Right ventricle myocardium inferior (tissue), 1 donor: Measurements from ENCODE around the gene TSPAN11. TPM values are rescaled to one million over a fixed set of nuclear protein-coding genes. Genes with fewer than 3 reads are reported as not detected.

Experiments used
- ATAC-seq: fragments of 200-7000 bp; cut with Tn5 transposase; one replicate; pipeline ENCODE4 v1.9.1; 2020; ENCODE audit warnings: mild to moderate bottlenecking, moderate library complexity
- DNase-seq: peaks from one replicate; pipeline ENCODE4 v3.0.0; 2021; ENCODE audit errors: missing footprints
- intact Hi-C: fragments of 100-400 bp; cut with DNase I; formaldehyde crosslinking; loops from one replicate; pipeline ENCODE4 v1.11.0; 2022
- total RNA-seq: library from RNA; stranded (reverse); fragmentation: NEBNext Ultra II Directional; extraction: Animal tissue kit (Norgen Biotek cat#: 25700); gene quantifications from one replicate; pipeline ENCODE4 v1.2.1, GENCODE V29; 2021
- donor health status: DM: no; HTN: yes; CAD: no; lungs with severe emphysema.

The TSPAN11 gene
- total RNA-seq, 1 donor from 2014 or later, result 1.5 TPM

- ATAC-seq (no peak), DNase-seq (no peak)
- intact Hi-C loops, result no loop called here
Measured at GRCh38 chr12:30972035-30972434, 45.5 kb downstream of the TSPAN11 start.

- intact Hi-C loops, result no loop called here
- DNase-seq, result no peak
- no peak for ATAC-seq
Measured at GRCh38 chr12:30973175-30973574, 46.6 kb downstream of the TSPAN11 start.

- DNase-seq (no peak), ATAC-seq (no peak)
- intact Hi-C loops, result no loop called here
Measured at GRCh38 chr12:30973830-30974229, 47.3 kb downstream of the TSPAN11 start.

GRCh38 chr12:30974746-30975500, 48.4 kb downstream of the TSPAN11 start:
- ATAC-seq (no peak), DNase-seq (no peak)
- intact Hi-C loops, result loop anchor here (5.0 kb wide), 1 partner anchor 48 kb away; the partner anchor contains the start of gene TSPAN11

- intact Hi-C loops, result loop anchor here (5.0 kb wide), 1 partner anchor 48 kb away; the partner anchor contains the start of gene TSPAN11
- no peak for ATAC-seq
- DNase-seq, result no peak
Measured at GRCh38 chr12:30975581-30975980, 49.0 kb downstream of the TSPAN11 start.

- no peak for DNase-seq
- intact Hi-C loops, result loop anchor here (5.0 kb wide), 1 partner anchor 49 kb away; the partner anchor contains the start of gene TSPAN11
- no peak for ATAC-seq
Measured at GRCh38 chr12:30976206-30976605, 49.7 kb downstream of the TSPAN11 start.

- intact Hi-C loops, result loop anchor here (5.0 kb wide), 1 partner anchor 50 kb away; the partner anchor contains the start of gene TSPAN11
- no peak for ATAC-seq
Measured at GRCh38 chr12:30977124-30977523, 50.6 kb downstream of the TSPAN11 start.

GRCh38 chr12:30977537-30978349, 51.2 kb downstream of the TSPAN11 start:
- intact Hi-C loops, result loop anchor here (5.0 kb wide), 1 partner anchor 50 kb away; the partner anchor contains the start of gene TSPAN11
- DNase-seq (no peak), ATAC-seq (no peak)

More at GRCh38 chr12:30977124-30977523, 50.6 kb downstream of the TSPAN11 start:
- no peak for DNase-seq

GRCh38 chr12:30978639-30979038, 52.1 kb downstream of the TSPAN11 start:
- ATAC-seq, result peak; percentile 53
- no peak for DNase-seq

GRCh38 chr12:30979371-30980259, 53.1 kb downstream of the TSPAN11 start:
- intact Hi-C loops, result loop anchor here (5.0 kb wide), 1 partner anchor 52 kb away; the partner anchor contains the start of gene TSPAN11
- peak; percentile 19 for ATAC-seq

More at GRCh38 chr12:30978639-30979038, 52.1 kb downstream of the TSPAN11 start:
- intact Hi-C loops, result loop anchor here (5.0 kb wide), 1 partner anchor 51 kb away; the partner anchor contains the start of gene TSPAN11

GRCh38 chr12:30980955-30981662, 54.6 kb downstream of the TSPAN11 start:
- DNase-seq, result no peak
- intact Hi-C loops, result no loop called here
- ATAC-seq, result peak; percentile 43

More at GRCh38 chr12:30979371-30980259, 53.1 kb downstream of the TSPAN11 start:
- no peak for DNase-seq

GRCh38 chr12:30982413-30982812, 55.9 kb downstream of the TSPAN11 start:
- intact Hi-C loops, result no loop called here
- DNase-seq (no peak), ATAC-seq (no peak)

GRCh38 chr12:30985814-30986452, 59.4 kb downstream of the TSPAN11 start:
- intact Hi-C loops, result loop anchor here (1.0 to 5.0 kb wide), 3 partner anchors 66 to 251 kb away; no protein-coding TSS in a partner anchor
- ATAC-seq (peak; percentile 77), DNase-seq (no peak)

- ATAC-seq, result no peak
- no peak for DNase-seq
- intact Hi-C loops, result loop anchor here (5.0 kb wide), 2 partner anchors 64 to 249 kb away; no protein-coding TSS in a partner anchor
Measured at GRCh38 chr12:30988086-30988485, 61.5 kb downstream of the TSPAN11 start.

GRCh38 chr12:30988646-30989286, 62.2 kb downstream of the TSPAN11 start:
- DNase-seq (peak; percentile 42), ATAC-seq (no peak)
- intact Hi-C loops, result loop anchor here (5.0 kb wide), 2 partner anchors 64 to 249 kb away; no protein-coding TSS in a partner anchor

GRCh38 chr12:30989754-30990153, 63.2 kb downstream of the TSPAN11 start:
- intact Hi-C loops, result loop anchor here (5.0 kb wide), 2 partner anchors 63 to 248 kb away; no protein-coding TSS in a partner anchor
- DNase-seq (no peak), ATAC-seq (peak; percentile 74)
